IMR-90 (cell line): ENCODE measurements around the gene GGACT. TPM values are rescaled to one million over a fixed set of nuclear protein-coding genes. Genes with fewer than 3 reads are reported as not detected.

ENCODE experiments used
- ATAC-seq: fragments of 200-7000 bp; cut with Tn5 transposase; 2 replicates; pipeline ENCODE4 v1.9.1; 2020; ENCODE audit warnings: low read depth, mild to moderate bottlenecking, moderate library complexity
- BruUV-seq: library from RNA; stranded (reverse); fragments of 400-500 nt; replicated peaks from 2 replicates; lab custom pipeline; 2021; lab: Mats Ljungman, UMichigan
- CTCF ChIA-PET: fragments of 300-600 bp; formaldehyde crosslinking; extraction: SDS; loops from one replicate; lab custom pipeline; 2021; ENCODE audit warnings: antibody characterized with exemption; lab: Yijun Ruan, JAX
- POLR2A ChIA-PET: fragments of 300-600 bp; sonication (Branson Sonifier 250); formaldehyde crosslinking; loops from one replicate; lab custom pipeline; 2022; ENCODE audit warnings: antibody characterized with exemption; ENCODE audit not compliant: unreplicated experiment; lab: Charles Lee
- DNase-seq: peaks from one replicate; pipeline ENCODE4 v3.0.0; 2013
- H2AFZ ChIP-seq: replicated peaks from 2 replicates; pipeline ENCODE3; 2013; ENCODE audit warnings: low read length, mild to moderate bottlenecking; ENCODE audit not compliant: poor library complexity
- H2AK5ac ChIP-seq: 2 replicates; pipeline ENCODE4 v1.6.1; 2013; ENCODE audit warnings: low read depth, low read length, inconsistent platforms
- H2AK9ac ChIP-seq: replicated peaks from 2 replicates; pipeline ENCODE3; 2013; ENCODE audit warnings: mild to moderate bottlenecking, low read depth, low read length, moderate library complexity; ENCODE audit not compliant: poor library complexity
- H2BK120ac ChIP-seq: 2 replicates; pipeline ENCODE4 v1.6.1; 2013; ENCODE audit warnings: low read depth, low read length, inconsistent platforms
- H2BK15ac ChIP-seq: 3 replicates; pipeline ENCODE4 v1.6.1; 2013; ENCODE audit warnings: low read depth, low read length, inconsistent platforms
- H2BK20ac ChIP-seq: 2 replicates; pipeline ENCODE4 v1.6.1; 2013; ENCODE audit warnings: low read depth, mild to moderate bottlenecking, inconsistent platforms, low read length, moderate library complexity
- H2BK5ac ChIP-seq: 2 replicates; pipeline ENCODE4 v1.6.1; 2013; ENCODE audit warnings: mild to moderate bottlenecking, low read depth, low read length, inconsistent platforms; ENCODE audit not compliant: poor library complexity, severe bottlenecking
- H3K14ac ChIP-seq: replicated peaks from 2 replicates; pipeline ENCODE4 v1.6.1; 2013; ENCODE audit warnings: low read depth, low read length, inconsistent platforms
- H3K18ac ChIP-seq: 2 replicates; pipeline ENCODE4 v1.6.1; 2013; ENCODE audit warnings: low read depth, low read length, control low read depth
- H3K23ac ChIP-seq: 2 replicates; pipeline ENCODE4 v1.6.1; 2013; ENCODE audit warnings: low read depth, low read length, inconsistent platforms
- H3K27ac ChIP-seq: 2 replicates; pipeline ENCODE4 v1.5.1; 2013; ENCODE audit warnings: mild to moderate bottlenecking, control low read depth, low read length; ENCODE audit not compliant: insufficient read depth
- H3K27me3 ChIP-seq: 2 replicates; pipeline ENCODE4 v1.6.1; 2013; ENCODE audit warnings: low read length; ENCODE audit not compliant: control insufficient read depth, insufficient read depth
- H3K36me3 ChIP-seq: 2 replicates; pipeline ENCODE4 v1.6.1; 2013; ENCODE audit warnings: low read length, mixed read lengths; ENCODE audit not compliant: control insufficient read depth, insufficient read depth
- H3K4ac ChIP-seq: 2 replicates; pipeline ENCODE4 v1.6.1; 2013; ENCODE audit warnings: low read depth, low read length, inconsistent platforms
- H3K4me1 ChIP-seq: 2 replicates; pipeline ENCODE4 v1.6.1; 2013; ENCODE audit warnings: low read length, mixed read lengths; ENCODE audit not compliant: control insufficient read depth, insufficient read depth
- H3K4me2 ChIP-seq: 2 replicates; pipeline ENCODE4 v1.6.1; 2013; ENCODE audit warnings: low read depth, mild to moderate bottlenecking, control low read depth, low read length, moderate library complexity
- H3K4me3 ChIP-seq: 2 replicates; pipeline ENCODE4 v1.5.1; 2013; ENCODE audit warnings: low read depth, mild to moderate bottlenecking, control low read depth, low read length, moderate library complexity; ENCODE audit not compliant: insufficient read depth
- H3K56ac ChIP-seq: 2 replicates; pipeline ENCODE4 v1.6.1; 2013; ENCODE audit warnings: low read length, inconsistent platforms; ENCODE audit not compliant: insufficient read depth; ENCODE audit errors: extremely low read depth
- H3K79me1 ChIP-seq, 2 experiments: 2 replicates each; pipeline ENCODE4 v1.6.1; 2013; ENCODE audit warnings: low read length in 2 of 2, inconsistent platforms in 1 of 2, low read depth in 1 of 2
- H3K9ac ChIP-seq: 2 replicates; pipeline ENCODE4 v1.6.1; 2013; ENCODE audit warnings: low read depth, low read length, control low read depth
- H3K9me1 ChIP-seq: 2 replicates; pipeline ENCODE4 v1.6.1; 2013; ENCODE audit warnings: low read length, inconsistent platforms; ENCODE audit not compliant: insufficient read depth
- H3K9me3 ChIP-seq: 2 replicates; pipeline ENCODE4 v1.6.1; 2013; ENCODE audit warnings: low read length; ENCODE audit not compliant: control insufficient read depth, insufficient read depth
- H4K20me1 ChIP-seq: 2 replicates; pipeline ENCODE4 v1.6.1; 2013; ENCODE audit warnings: low read length, inconsistent platforms; ENCODE audit not compliant: insufficient read depth
- H4K5ac ChIP-seq: 2 replicates; pipeline ENCODE4 v1.6.1; 2013; ENCODE audit warnings: mild to moderate bottlenecking, low read depth, low read length, control low read depth
- H4K8ac ChIP-seq, 2 experiments: 2 replicates each; pipeline ENCODE4 v1.6.1; 2013; ENCODE audit warnings: low read depth in 2 of 2, low read length in 2 of 2, control low read depth in 1 of 2, inconsistent platforms in 1 of 2
- H4K91ac ChIP-seq: 2 replicates; pipeline ENCODE4 v1.6.1; 2013; ENCODE audit warnings: low read depth, low read length, inconsistent platforms; ENCODE audit not compliant: insufficient read depth
- CHD1 ChIP-seq: IDR thresholded peaks from 2 replicates; pipeline ENCODE4 v1.6.1; 2012; ENCODE audit warnings: low read depth, low read length, improper control_type of control experiment
- FOS ChIP-seq: fragments of 150-350 bp; IDR thresholded peaks from 2 replicates; pipeline ENCODE4 v1.6.1; 2016; ENCODE audit warnings: low read depth, low read length
- MAFK ChIP-seq: IDR thresholded peaks from 2 replicates; pipeline ENCODE4 v1.6.1; 2012; ENCODE audit warnings: low read depth, low read length, improper control_type of control experiment
- MAZ ChIP-seq: IDR thresholded peaks from 2 replicates; pipeline ENCODE4 v1.6.1; 2012; ENCODE audit warnings: low read depth, mild to moderate bottlenecking, low read length, improper control_type of control experiment, moderate library complexity, borderline replicate concordance
- MXI1 ChIP-seq: IDR thresholded peaks from 2 replicates; pipeline ENCODE4 v1.6.1; 2012; ENCODE audit warnings: low read depth, mild to moderate bottlenecking, low read length, moderate library complexity, borderline replicate concordance
- NFE2L2 ChIP-seq: fragments of 150-350 bp; IDR thresholded peaks from 2 replicates; pipeline ENCODE4 v1.6.1; 2016; ENCODE audit warnings: low read depth, mild to moderate bottlenecking, low read length
- RFX5 ChIP-seq: IDR thresholded peaks from 2 replicates; pipeline ENCODE4 v1.8.0; 2012; ENCODE audit warnings: low read depth, mild to moderate bottlenecking, low read length, moderate library complexity
- USF2 ChIP-seq: fragments of 150-350 bp; IDR thresholded peaks from 2 replicates; pipeline ENCODE4 v1.6.1; 2017; ENCODE audit warnings: mild to moderate bottlenecking, antibody characterized with exemption, low read length, low read depth
- WGBS, 2 experiments: methylation state at CpG; one replicate each; pipeline versions ENCODE4 v1.1.5 to v1.1.7; 2013; ENCODE audit warnings: missing lambda C conversion rate in 2 of 2; ENCODE audit not compliant: insufficient read length in 1 of 2; ENCODE audit errors: extremely low coverage in 2 of 2; 5-methylcytosine and 5-hydroxymethylcytosine counted together
- dilution Hi-C: fragments of 300-500 bp; cut with HindIII; formaldehyde crosslinking; loops from one replicate; pipeline ENCODE4 v1.14.3; 2018; ENCODE audit warnings: low sequenced_read_pairs; ENCODE audit not compliant: unreplicated experiment
- in situ Hi-C: fragments of 300-500 bp; cut with MboI; formaldehyde crosslinking; loops from 3 replicates; pipeline ENCODE4 v1.14.3; 2019; ENCODE audit warnings: low sequenced_read_pairs, inconsistent platforms, mixed read lengths
- intact Hi-C: fragments of 100-400 bp; cut with micrococcal nuclease; formaldehyde crosslinking; loops from 2 replicates; pipeline ENCODE4 v1.10.0; 2022
- polyA plus RNA-seq, 3 experiments: library from polyadenylated mRNA; depleted of rRNA; stranded (reverse); fragments of >200 nt; gene quantifications; 2 replicates each; pipeline ENCODE4 v1.2.3, GENCODE V29; 2012; ENCODE audit warnings: low replicate concordance in 1 of 3
- total RNA-seq: library from RNA; depleted of rRNA; stranded (reverse); fragments of >200 nt; gene quantifications from 2 replicates; pipeline ENCODE4 v1.2.3, GENCODE V29; 2012
- TF ChIP-seq, protein P1 (sequence below): fragments of 150-350 bp; IDR thresholded peaks from 2 replicates; pipeline ENCODE4 v1.6.1; 2016; ENCODE audit warnings: low read depth, mild to moderate bottlenecking, low read length, moderate library complexity, borderline replicate concordance

Gene GGACT
- total and polyA plus RNA-seq, 2 of the 4 experiments (the other 2 are of a cell fraction): 2.0 to 2.6 TPM

DNA sequence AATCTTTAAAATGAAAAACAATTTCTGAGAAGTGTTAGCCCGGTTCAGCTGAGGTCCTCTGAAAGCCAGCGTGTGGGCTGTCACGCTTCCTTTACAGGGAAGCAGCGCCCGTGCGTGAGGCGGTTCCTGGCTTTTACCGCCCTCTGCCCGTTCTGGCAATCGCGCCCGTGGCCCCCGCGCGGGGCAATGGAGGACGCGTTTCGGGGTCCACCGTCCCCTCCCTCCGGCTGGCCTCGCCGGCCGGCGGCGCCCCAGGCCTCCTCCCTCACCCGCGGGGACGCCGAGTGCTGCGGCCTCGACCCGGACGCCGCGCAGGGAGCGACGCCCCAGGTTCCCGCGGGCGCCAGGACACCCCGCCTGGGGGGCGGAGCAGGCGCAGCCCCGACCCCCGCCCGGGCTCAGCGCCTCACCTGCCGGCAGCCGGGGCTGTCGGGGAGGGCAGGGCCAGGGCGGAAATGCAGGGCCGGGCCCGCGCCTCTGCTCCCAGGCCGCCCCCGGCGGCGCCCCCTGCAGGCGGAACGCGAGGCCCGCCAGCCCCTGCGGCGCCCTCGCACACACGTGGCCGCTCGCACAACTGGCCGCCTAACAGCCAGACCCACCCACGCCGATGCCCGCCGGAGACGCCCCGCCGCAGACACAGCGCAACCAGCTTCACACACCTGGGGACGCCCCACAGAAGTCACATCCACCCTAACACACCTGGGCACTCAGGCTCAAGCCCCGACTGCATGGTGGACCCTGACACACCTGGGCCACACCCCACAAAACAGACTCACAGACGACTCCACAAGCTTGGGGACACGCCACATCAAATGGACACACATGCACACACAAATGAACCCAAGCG, at the start of gene GGACT (continued):
- TF ChIP-seq NFE2L2: no peak
- TF ChIP-seq MAFK: no peak
- TF ChIP-seq RFX5: no peak
- no peak for TF ChIP-seq FOS
- 0 out of 2 replicates have a peak, but pooled peaks have one; percentile 33 for TF ChIP-seq MXI1

DNA sequence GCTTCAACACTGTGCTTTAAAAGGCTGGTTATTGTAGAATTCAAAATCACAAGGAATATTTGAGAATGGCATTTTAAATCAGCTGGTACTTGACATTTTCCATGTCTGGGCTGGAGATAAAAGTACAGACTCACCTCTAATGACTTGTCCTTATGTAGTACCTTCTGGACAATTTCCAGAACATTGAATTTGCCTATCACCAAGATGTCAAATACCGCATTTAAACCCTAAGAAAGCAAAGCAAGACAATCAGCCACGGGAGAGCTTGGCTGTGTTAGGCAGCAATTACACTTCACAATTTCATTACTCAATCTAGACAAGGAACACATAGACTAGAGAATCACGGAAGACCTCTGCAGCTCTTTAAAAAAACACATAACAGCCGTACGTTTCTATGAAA, 49.2 kb upstream of the GGACT start:
- no peaks in the 10 kb centered on the region for H3K9me3 ChIP-seq
- no TSS peak for BruUV-seq
- CTCF ChIA-PET: no interaction called here

More for the DNA sequence above, 49.2 kb upstream of the GGACT start:
- Histone ChIP-seq H2BK5ac (no peak overlapping the region), H2AK5ac (no peak overlapping the region), H3K79me1 (no peaks in the 10 kb centered on the region), H2BK20ac (no peak overlapping the region), H4K91ac (no peak overlapping the region), H3K4ac (no peak overlapping the region), H4K20me1 (no peaks in the 10 kb centered on the region), H3K4me1 (peaks cover 5% of the 10 kb centered on the region), H3K36me3 (peaks cover 27% of the 10 kb centered on the region), H3K14ac (no peak overlapping the region), H2AK9ac (no peak overlapping the region), H3K27me3 (no peaks in the 10 kb centered on the region), H4K8ac (no peak overlapping the region), H2AFZ (no peak overlapping the region), H3K18ac (no peak overlapping the region), H3K9me1 (peaks cover 10% of the 10 kb centered on the region), H3K9ac (no peak overlapping the region), H3K27ac (no peak overlapping the region), H4K5ac (no peak overlapping the region), H2BK15ac (no peak overlapping the region), H3K23ac (no peak overlapping the region), H3K4me3 (no peak overlapping the region), H2BK120ac (no peak overlapping the region), H3K56ac (no peak overlapping the region), H3K4me2 (no peak overlapping the region)
- dilution Hi-C loops: no loop called here
- POLR2A ChIA-PET: no interaction called here
- TF ChIP-seq USF2 (no peak), RFX5 (no peak), CHD1 (no peak), MAZ (no peak)
- TF ChIP-seq, protein P1, sequence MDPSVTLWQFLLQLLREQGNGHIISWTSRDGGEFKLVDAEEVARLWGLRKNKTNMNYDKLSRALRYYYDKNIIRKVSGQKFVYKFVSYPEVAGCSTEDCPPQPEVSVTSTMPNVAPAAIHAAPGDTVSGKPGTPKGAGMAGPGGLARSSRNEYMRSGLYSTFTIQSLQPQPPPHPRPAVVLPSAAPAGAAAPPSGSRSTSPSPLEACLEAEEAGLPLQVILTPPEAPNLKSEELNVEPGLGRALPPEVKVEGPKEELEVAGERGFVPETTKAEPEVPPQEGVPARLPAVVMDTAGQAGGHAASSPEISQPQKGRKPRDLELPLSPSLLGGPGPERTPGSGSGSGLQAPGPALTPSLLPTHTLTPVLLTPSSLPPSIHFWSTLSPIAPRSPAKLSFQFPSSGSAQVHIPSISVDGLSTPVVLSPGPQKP: no peak
- intact Hi-C loops: no loop called here
- ATAC-seq (no peak), DNase-seq (no peak)
- no CpG with 5 or more reads among the region's 5 CpGs for WGBS, 2 experiments
- in situ Hi-C loops: no loop called here
